Measurements from ENCODE around the gene GRHL3. TPM values are rescaled to one million over a fixed set of nuclear protein-coding genes. Genes with fewer than 3 reads are reported as not detected.
"Not testable (repeated sequence)": the region's sequence is repeated elsewhere in the genome, so short reads cannot be mapped to it uniquely, and the experiment has no call there.

GRHL3 gene
- total RNA-seq, 1 experiment from 2014 or later: 1.4 TPM

DNA sequence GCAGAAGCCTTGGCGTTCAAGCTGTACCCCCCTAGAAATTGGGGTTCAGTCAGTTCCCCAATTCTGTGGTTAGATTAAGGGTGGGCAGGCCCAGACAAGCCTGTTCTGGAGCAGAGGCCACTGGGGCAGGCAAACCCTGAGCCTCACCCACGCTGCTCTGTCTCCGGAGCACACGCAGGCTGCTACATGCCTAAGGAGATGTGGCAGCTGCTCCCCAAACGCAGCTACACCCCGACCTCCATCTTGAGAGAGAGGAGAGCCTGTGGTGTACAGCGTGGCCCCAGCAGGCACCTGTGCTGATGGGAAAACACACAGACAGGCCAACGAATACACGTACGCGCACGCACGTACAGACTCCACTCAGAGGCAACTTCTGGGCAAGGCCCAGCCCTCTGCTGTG, 33.9 kb upstream of the GRHL3 start:
- no peak for DNase-seq
- H3K9me3 Mint-ChIP-seq (ENCODE audit: low read depth, unreplicated experiment): no peaks in the 10 kb centered on the region
- CTCF ChIA-PET: interaction anchor here (0.9 to 1.3 kb wide), 2 partner anchors 13 to 83 kb away, joined by 4 to 5 read pairs; no protein-coding TSS in a partner anchor
- no peaks in the 10 kb centered on the region for H3K27me3 Mint-ChIP-seq (ENCODE audit: unreplicated experiment)
- no peak overlapping the region for H3K27ac Mint-ChIP-seq (ENCODE audit: unreplicated experiment)
- intact Hi-C loops (cut with micrococcal nuclease; ENCODE audit: unreplicated experiment): no loop called here
- BruUV-seq (replicated peaks): no TSS peak
- H3K36me3 Mint-ChIP-seq (ENCODE audit: insufficient read depth, unreplicated experiment): peaks cover 6% of the 10 kb centered on the region
- TF ChIP-seq CTCF (IDR thresholded peaks at IDR 0.05; ENCODE audit: unreplicated experiment): no peak
- no peak overlapping the region for H3K4me3 Mint-ChIP-seq (ENCODE audit: low read depth, unreplicated experiment)
- peaks cover 37% of the 10 kb centered on the region for H3K4me1 Mint-ChIP-seq (ENCODE audit: low read depth, unreplicated experiment)

- peaks cover 6% of the 10 kb centered on the region for H3K36me3 Mint-ChIP-seq (ENCODE audit: insufficient read depth, unreplicated experiment)
- no peak overlapping the region for H3K27ac Mint-ChIP-seq (ENCODE audit: unreplicated experiment)
- H3K4me3 Mint-ChIP-seq (ENCODE audit: low read depth, unreplicated experiment): no peak overlapping the region
- H3K4me1 Mint-ChIP-seq (ENCODE audit: low read depth, unreplicated experiment): peaks cover 32% of the 10 kb centered on the region
- no TSS peak for BruUV-seq (replicated peaks)
- no peak for DNase-seq
- intact Hi-C loops (cut with micrococcal nuclease; ENCODE audit: unreplicated experiment): no loop called here
- no peaks in the 10 kb centered on the region for H3K9me3 Mint-ChIP-seq (ENCODE audit: low read depth, unreplicated experiment)
- no peak for TF ChIP-seq CTCF (IDR thresholded peaks at IDR 0.05; ENCODE audit: unreplicated experiment)
- CTCF ChIA-PET: interaction anchor here (1.3 kb wide), 1 partner anchor 84 kb away, joined by 4 read pairs; no protein-coding TSS in a partner anchor
- H3K27me3 Mint-ChIP-seq (ENCODE audit: unreplicated experiment): no peaks in the 10 kb centered on the region
These were observed 32.7 kb upstream of the GRHL3 start for GRCh38 chr1:24286246-24287010.

GRCh38 chr1:24287779-24288178, 31.4 kb upstream of the GRHL3 start:
- H3K27me3 Mint-ChIP-seq (ENCODE audit: unreplicated experiment); H3K27ac Mint-ChIP-seq (ENCODE audit: unreplicated experiment); H3K36me3 Mint-ChIP-seq (ENCODE audit: insufficient read depth, unreplicated experiment); BruUV-seq (replicated peaks); CTCF ChIA-PET; H3K4me3 Mint-ChIP-seq (ENCODE audit: low read depth, unreplicated experiment); H3K9me3 Mint-ChIP-seq (ENCODE audit: low read depth, unreplicated experiment); intact Hi-C loops (cut with micrococcal nuclease; ENCODE audit: unreplicated experiment); DNase-seq: not testable (repeated sequence)
- peaks cover 32% of the 10 kb centered on the region for H3K4me1 Mint-ChIP-seq (ENCODE audit: low read depth, unreplicated experiment)

DNA sequence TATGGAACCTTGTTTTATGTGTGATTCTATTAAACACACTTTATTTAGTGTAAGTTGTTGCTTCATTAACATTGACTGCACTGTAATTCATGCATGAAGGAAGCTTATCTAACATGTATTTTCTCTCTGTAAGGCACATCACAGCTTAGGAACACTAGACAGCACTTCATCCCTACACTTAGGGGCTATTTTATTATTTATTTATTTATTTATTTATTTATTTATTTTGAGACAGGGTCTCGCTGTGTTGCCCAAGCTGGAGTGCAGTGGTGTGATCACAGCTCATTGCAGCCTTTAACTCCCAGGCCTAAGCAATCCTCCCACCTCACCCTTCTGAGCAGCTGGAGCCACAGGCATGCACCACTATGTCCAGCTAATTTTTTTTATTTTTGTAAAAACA, 30.7 kb upstream of the GRHL3 start:
- Mint-ChIP-seq H3K4me1 (ENCODE audit: low read depth, unreplicated experiment) (peaks cover 32% of the 10 kb centered on the region), H3K4me3 (ENCODE audit: low read depth, unreplicated experiment) (no peak overlapping the region), H3K9me3 (ENCODE audit: low read depth, unreplicated experiment) (no peaks in the 10 kb centered on the region), H3K36me3 (ENCODE audit: insufficient read depth, unreplicated experiment) (peaks cover 6% of the 10 kb centered on the region), H3K27ac (ENCODE audit: unreplicated experiment) (no peak overlapping the region), H3K27me3 (ENCODE audit: unreplicated experiment) (no peaks in the 10 kb centered on the region)
- no peak for DNase-seq
- CTCF ChIA-PET: no interaction called here
- no peak for TF ChIP-seq CTCF (IDR thresholded peaks at IDR 0.05; ENCODE audit: unreplicated experiment)
- BruUV-seq (replicated peaks): no TSS peak
- intact Hi-C loops (cut with micrococcal nuclease; ENCODE audit: unreplicated experiment): no loop called here

DNA sequence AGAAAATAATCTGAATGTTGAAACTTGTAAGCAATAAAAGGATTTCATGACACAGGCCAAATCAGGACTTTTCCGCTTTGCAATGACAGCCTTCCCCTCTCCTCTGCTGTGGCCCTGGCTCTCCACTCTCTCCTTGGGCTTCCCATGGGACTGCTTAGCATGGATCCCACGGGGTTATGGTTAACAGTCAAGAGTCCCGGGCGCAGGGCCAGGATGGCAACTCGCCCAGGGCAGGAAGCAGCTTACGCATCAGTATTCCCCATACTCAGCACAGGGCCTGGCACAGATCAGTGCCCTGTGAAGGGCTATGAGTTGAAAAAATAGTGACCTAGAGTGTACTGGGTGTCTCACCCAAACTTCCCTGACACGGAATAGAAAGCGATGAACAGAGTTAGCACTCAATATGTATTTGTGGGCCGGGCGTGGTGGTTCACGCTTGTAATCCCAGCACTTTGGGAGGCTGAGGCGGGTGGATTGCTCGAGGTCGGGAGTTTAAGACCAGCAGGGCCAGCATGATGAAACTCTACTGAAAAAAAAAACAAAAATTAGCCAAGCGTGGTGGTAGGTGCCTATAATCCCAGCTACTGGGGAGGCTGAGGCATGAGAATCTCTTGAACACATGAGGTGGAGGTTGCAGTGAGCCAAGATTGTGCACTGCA, 29.1 kb upstream of the GRHL3 start:
- Mint-ChIP-seq H3K27me3 (ENCODE audit: unreplicated experiment) (no peaks in the 10 kb centered on the region), H3K4me1 (ENCODE audit: low read depth, unreplicated experiment) (peaks cover 19% of the 10 kb centered on the region), H3K36me3 (ENCODE audit: insufficient read depth, unreplicated experiment) (no peaks in the 10 kb centered on the region), H3K9me3 (ENCODE audit: low read depth, unreplicated experiment) (no peaks in the 10 kb centered on the region), H3K4me3 (ENCODE audit: low read depth, unreplicated experiment) (no peak overlapping the region), H3K27ac (ENCODE audit: unreplicated experiment) (no peak overlapping the region)
- intact Hi-C loops (cut with micrococcal nuclease; ENCODE audit: unreplicated experiment): no loop called here
- TF ChIP-seq CTCF (IDR thresholded peaks at IDR 0.05; ENCODE audit: unreplicated experiment): no peak
- CTCF ChIA-PET: no interaction called here
- BruUV-seq (replicated peaks): no TSS peak
- peak; percentile 57 for DNase-seq

Data from Calu3 (cell line).